SK-N-SH (cell line): ENCODE data around the gene ZNF138. TPM values are rescaled to one million over a fixed set of nuclear protein-coding genes. Genes with fewer than 3 reads are reported as not detected.

Experiments
- CTCF ChIA-PET: fragments of 300-600, 350-600 bp; formaldehyde crosslinking; extraction: SDS; loops from one replicate; lab custom pipeline; 2021; lab: Yijun Ruan, JAX
- POLR2A ChIA-PET: fragments of 350-600 bp; sonication (Branson Sonifier 250); formaldehyde crosslinking; extraction: SDS; loops from one replicate; lab custom pipeline; 2020; ENCODE audit warnings: antibody characterized with exemption, inconsistent platforms; lab: Yijun Ruan, JAX
- DNase-seq: peaks from one replicate; pipeline ENCODE4 v3.0.0; 2012
- H2AFZ ChIP-seq: fragments of 200-600 bp; sonication (generic); 2 replicates; pipeline ENCODE4 v1.8.1; 2016; ENCODE audit warnings: antibody characterized with exemption, mild to moderate bottlenecking, low read depth
- H3F3A ChIP-seq: fragments of 200-600 bp; sonication (generic); replicated peaks from 2 replicates; pipeline ENCODE3; 2016; ENCODE audit warnings: antibody characterized with exemption, mild to moderate bottlenecking; ENCODE audit not compliant: insufficient read depth
- H3K27ac ChIP-seq, 2 experiments: fragments of 200-500 bp in 1 of 2; fragments of 200-600 bp in 1 of 2; sonication (Bioruptor generic) in 1 of 2; sonication (generic), shearing (Covaris generic) in 1 of 2; 2 replicates each; pipeline versions ENCODE4 v1.5.1 to v1.6.1; 2014 to 2016; ENCODE audit warnings: low read depth in 2 of 2, inconsistent platforms in 1 of 2, low read length in 1 of 2, mild to moderate bottlenecking in 1 of 2, mixed read lengths in 1 of 2
- H3K27me3 ChIP-seq: fragments of 200-600 bp; sonication (generic), shearing (Covaris generic); 2 replicates; pipeline ENCODE4 v1.6.1; 2016; ENCODE audit warnings: mixed run types; ENCODE audit not compliant: insufficient read depth
- H3K36me3 ChIP-seq, 2 experiments: fragments of 200-500 bp in 1 of 2; fragments of 200-600 bp in 1 of 2; sonication (Bioruptor generic) in 1 of 2; sonication (generic) in 1 of 2; replicated peaks in 1 of 2; 2 replicates each; pipeline versions ENCODE3 to v1.5.1; 2014 to 2016; ENCODE audit warnings: low read length in 1 of 2, mild to moderate bottlenecking in 1 of 2; ENCODE audit not compliant: insufficient read depth in 2 of 2, control insufficient read depth in 1 of 2
- H3K4me1 ChIP-seq, 2 experiments: fragments of 200-500 bp in 1 of 2; fragments of 200-600 bp in 1 of 2; sonication (Bioruptor generic) in 1 of 2; sonication (generic), shearing (Covaris generic) in 1 of 2; 2 replicates each; pipeline versions ENCODE4 v1.5.1 to v1.6.1; 2014 to 2016; ENCODE audit warnings: low read depth in 1 of 2, low read length in 1 of 2, mixed run types in 1 of 2; ENCODE audit not compliant: insufficient read depth in 2 of 2, control insufficient read depth in 1 of 2
- H3K4me2 ChIP-seq: fragments of 200-600 bp; sonication (generic), shearing (Covaris generic); 2 replicates; pipeline ENCODE4 v1.6.1; 2017; ENCODE audit warnings: mixed run types
- H3K4me3 ChIP-seq, 2 experiments: fragments of 200-500 bp in 1 of 2; fragments of 200-600 bp in 1 of 2; sonication (Bioruptor generic) in 1 of 2; sonication (generic), shearing (Covaris generic) in 1 of 2; 2 replicates each; pipeline versions ENCODE4 v1.5.1 to v1.8.1; 2014 to 2016; ENCODE audit warnings: low read depth in 2 of 2, inconsistent platforms in 1 of 2, low read length in 1 of 2, mild to moderate bottlenecking in 1 of 2, mixed read lengths in 1 of 2, moderate library complexity in 1 of 2
- H3K79me2 ChIP-seq: fragments of 200-600 bp; sonication (generic); 2 replicates; pipeline ENCODE4 v1.8.1; 2017; ENCODE audit warnings: mild to moderate bottlenecking; ENCODE audit not compliant: insufficient read depth
- H3K9ac ChIP-seq: fragments of 200-600 bp; sonication (generic); 2 replicates; pipeline ENCODE4 v1.6.1; 2017; ENCODE audit warnings: mixed run types
- H3K9me2 ChIP-seq: fragments of 200-600 bp; sonication (generic); 2 replicates; pipeline ENCODE4 v1.6.1; 2017; ENCODE audit warnings: mixed run types
- H3K9me3 ChIP-seq: fragments of 200-600 bp; sonication (generic); 2 replicates; pipeline ENCODE4 v1.6.1; 2017; ENCODE audit warnings: mixed run types, mild to moderate bottlenecking, moderate library complexity
- H4K20me1 ChIP-seq: fragments of 200-600 bp; sonication (generic); 2 replicates; pipeline ENCODE4 v1.6.1; 2017; ENCODE audit warnings: mild to moderate bottlenecking, mixed run types; ENCODE audit not compliant: insufficient read depth
- CHD2 ChIP-seq: fragments of 150-350 bp; IDR thresholded peaks from 2 replicates; pipeline ENCODE4 v1.6.1; 2018; ENCODE audit warnings: low read length; ENCODE audit not compliant: partially characterized antibody
- CTCF ChIP-seq: fragments of 200-600 bp; sonication (generic); IDR thresholded peaks from 2 replicates; pipeline ENCODE4 v1.6.1; 2017; ENCODE audit warnings: antibody characterized with exemption, mild to moderate bottlenecking, moderate library complexity
- FOSL2 ChIP-seq: IDR thresholded peaks from 2 replicates; pipeline ENCODE4 v1.4.0; 2012; ENCODE audit warnings: low read depth, mild to moderate bottlenecking, moderate library complexity, borderline replicate concordance
- FOXJ3 ChIP-seq: sonication (generic); formaldehyde crosslinking; IDR thresholded peaks from 2 replicates; pipeline ENCODE4 v1.5.1; 2020; ENCODE audit warnings: mild to moderate bottlenecking, missing genetic modification reagents
- FOXM1 ChIP-seq: IDR thresholded peaks from 2 replicates; pipeline ENCODE4 v1.4.0; 2012; ENCODE audit warnings: low read depth, mild to moderate bottlenecking
- GATA2 ChIP-seq: sonication (generic); formaldehyde crosslinking; IDR thresholded peaks from 2 replicates; pipeline ENCODE4 v1.5.0; 2020; ENCODE audit warnings: mild to moderate bottlenecking, missing genetic modification reagents
- JUND ChIP-seq: IDR thresholded peaks from 2 replicates; pipeline ENCODE4 v1.4.0; 2012
- MEF2A ChIP-seq: IDR thresholded peaks from 2 replicates; pipeline ENCODE4 v1.4.0; 2012; ENCODE audit warnings: low read depth, borderline replicate concordance
- MXI1 ChIP-seq: IDR thresholded peaks from 2 replicates; pipeline ENCODE4 v1.6.1; 2012; ENCODE audit warnings: mild to moderate bottlenecking, low read depth, low read length, improper control_type of control experiment
- NFIC ChIP-seq: IDR thresholded peaks from 2 replicates; pipeline ENCODE4 v1.4.0; 2012; ENCODE audit warnings: borderline replicate concordance
- NRF1 ChIP-seq: IDR thresholded peaks from 2 replicates; pipeline ENCODE4 v1.6.1; 2012; ENCODE audit warnings: low read depth, mild to moderate bottlenecking, low read length
- PBX3 ChIP-seq: IDR thresholded peaks from 2 replicates; pipeline ENCODE4; 2012
- POLR2AphosphoS5 ChIP-seq: IDR thresholded peaks from 2 replicates; pipeline ENCODE4 v1.6.1; 2012; ENCODE audit warnings: low read depth, low read length
- RCOR1 ChIP-seq: fragments of 150-350 bp; IDR thresholded peaks from 2 replicates; pipeline ENCODE4 v1.6.1; 2017; ENCODE audit warnings: antibody characterized with exemption, low read length
- RFX5 ChIP-seq: IDR thresholded peaks from 2 replicates; pipeline ENCODE4 v1.6.1; 2012; ENCODE audit warnings: mild to moderate bottlenecking, improper control_type of control experiment, low read length
- RXRA ChIP-seq: IDR thresholded peaks from 2 replicates; pipeline ENCODE4 v1.4.0; 2012; ENCODE audit warnings: low read depth, mild to moderate bottlenecking, borderline replicate concordance
- TEAD4 ChIP-seq: IDR thresholded peaks from 2 replicates; pipeline ENCODE4 v1.4.0; 2012; ENCODE audit warnings: mild to moderate bottlenecking, borderline replicate concordance; ENCODE audit not compliant: insufficient read depth
- USF1 ChIP-seq: IDR thresholded peaks from 2 replicates; pipeline ENCODE4 v1.4.0; 2012; ENCODE audit warnings: low read depth, borderline replicate concordance
- WGBS: methylation state at CpG from one replicate; pipeline ENCODE4 v1.1.6; 2017; ENCODE audit warnings: low lambda C conversion rate; 5-methylcytosine and 5-hydroxymethylcytosine counted together
- polyA plus RNA-seq, 3 experiments: library from polyadenylated mRNA; depleted of rRNA; stranded (reverse); fragments of >200 nt; gene quantifications; 2 replicates each; pipeline ENCODE4 v1.2.3, GENCODE V29; 2012

The ZNF138 gene
- polyA plus RNA-seq, 1 of the 3 experiments (the other 2 are of a cell fraction), result 4.9 TPM

GRCh38 chr7:64744680-64745079, 49.5 kb upstream of the ZNF138 start (continued):
- no peak for TF ChIP-seq TEAD4
- TF ChIP-seq, all 33 proteins: peak for 0

GRCh38 chr7:64747802-64748201, 46.4 kb upstream of the ZNF138 start:
- Histone ChIP-seq H3K9ac (no peak overlapping the region), H3K4me3 (no peak overlapping the region), H2AFZ (no peak overlapping the region), H4K20me1 (no peaks in the 10 kb centered on the region), H3K36me3 (no peaks in the 10 kb centered on the region), H3K4me1 (no peaks in the 10 kb centered on the region), H3F3A (no peaks in the 10 kb centered on the region), H3K79me2 (no peaks in the 10 kb centered on the region), H3K27me3 (no peaks in the 10 kb centered on the region), H3K9me2 (no peaks in the 10 kb centered on the region; the same call in 1 of the 2 replicates), H3K4me2 (no peak overlapping the region), H3K9me3 (no peaks in the 10 kb centered on the region; the same call in 1 of the 2 replicates), H3K27ac (no peak overlapping the region)
- no peak for DNase-seq
- ChIA-PET CTCF (no interaction called here), POLR2A (no interaction called here)
- no peak for TF ChIP-seq FOXM1

DNA sequence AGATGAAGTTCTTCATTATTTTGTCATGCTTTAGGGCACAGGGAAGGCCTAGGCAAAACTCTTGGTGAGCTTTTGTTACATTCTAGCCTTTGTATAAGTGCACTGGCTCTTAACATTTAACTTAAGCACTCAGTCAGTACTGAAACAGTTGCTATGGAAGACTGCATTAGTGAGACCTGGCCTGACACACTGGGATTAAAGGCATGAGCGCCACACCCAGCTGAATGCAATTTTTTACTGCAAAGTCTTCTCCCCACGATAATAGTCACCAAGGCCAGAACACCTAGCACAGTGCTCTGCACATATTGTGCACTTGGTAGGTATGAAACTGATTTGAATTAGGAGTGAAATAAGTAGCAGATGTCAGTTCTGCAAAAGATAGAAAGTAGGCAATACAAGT, 41.2 kb upstream of the ZNF138 start:
- Histone ChIP-seq H3K4me3 (no peak overlapping the region), H3K27me3 (no peaks in the 10 kb centered on the region), H3K27ac (no peak overlapping the region), H3K9me3 (no peaks in the 10 kb centered on the region; the same call in 1 of the 2 replicates), H3K79me2 (no peaks in the 10 kb centered on the region), H3K36me3 (no peaks in the 10 kb centered on the region), H3K9ac (no peak overlapping the region), H2AFZ (no peak overlapping the region), H3K9me2 (no peaks in the 10 kb centered on the region; the same call in 1 of the 2 replicates), H3K4me2 (no peak overlapping the region), H4K20me1 (no peaks in the 10 kb centered on the region), H3F3A (no peaks in the 10 kb centered on the region), H3K4me1 (no peaks in the 10 kb centered on the region)
- ChIA-PET CTCF (no interaction called here), POLR2A (no interaction called here)
- 15% methylated on average over 2 of the region's 2 CpGs for WGBS
- no peak for DNase-seq
- TF ChIP-seq RFX5 (no peak), MXI1 (no peak), POLR2AphosphoS5 (no peak), PBX3 (no peak), NRF1 (no peak)

DNA sequence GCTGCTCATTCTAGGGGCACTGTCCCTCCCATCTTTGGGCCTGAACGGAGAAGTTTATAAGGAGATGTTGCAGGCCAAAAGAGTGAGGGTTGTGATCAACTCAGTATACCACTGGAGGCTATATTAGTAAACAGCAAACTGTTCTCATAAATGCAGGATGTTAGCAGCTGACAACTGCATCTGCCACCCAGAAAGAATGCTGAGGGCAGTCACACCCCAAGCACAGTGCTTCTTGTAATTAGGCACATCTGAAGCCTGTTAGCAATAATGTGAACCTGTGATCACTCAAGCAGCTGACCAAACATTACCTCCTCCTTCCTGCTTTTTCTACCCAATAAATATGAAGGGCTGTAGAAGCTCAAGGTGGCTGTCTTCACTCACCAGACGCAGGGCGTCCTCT, 38.4 kb upstream of the ZNF138 start:
- H3K4me1 ChIP-seq, result no peaks in the 10 kb centered on the region
- ChIA-PET POLR2A (no interaction called here), CTCF (no interaction called here)
- H3K9me2 ChIP-seq, result no peaks in the 10 kb centered on the region
- no peak overlapping the region for H3K27ac ChIP-seq
- TF ChIP-seq USF1 (no peak), RCOR1 (no peak), FOSL2 (no peak), NRF1 (no peak), GATA2 (CRISPR knock-in tag) (no peak), JUND (no peak), CHD2 (no peak), RXRA (no peak), CTCF (no peak), POLR2AphosphoS5 (no peak), RFX5 (no peak), NFIC (no peak), TEAD4 (no peak), MEF2A (no peak), FOXJ3 (CRISPR knock-in tag) (no peak)
- H3K36me3 ChIP-seq, result no peaks in the 10 kb centered on the region
- no peak overlapping the region for H3K4me3 ChIP-seq
- no peak overlapping the region for H3K9ac ChIP-seq
- no peaks in the 10 kb centered on the region for H3F3A ChIP-seq
- H3K9me3 ChIP-seq, result no peaks in the 10 kb centered on the region
- no peaks in the 10 kb centered on the region for H3K27me3 ChIP-seq
- H2AFZ ChIP-seq, result no peak overlapping the region
- no peak for DNase-seq
- no peaks in the 10 kb centered on the region for H4K20me1 ChIP-seq
- WGBS, result 42% methylated on average over 3 of the region's 3 CpGs
- no peaks in the 10 kb centered on the region for H3K79me2 ChIP-seq
- no peak overlapping the region for H3K4me2 ChIP-seq
